GM12878 (cell line): Measurements from ENCODE around the gene AADAC. TPM values are rescaled to one million over a fixed set of nuclear protein-coding genes. Genes with fewer than 3 reads are reported as not detected.

Experiments
- ATAC-seq: fragments of 200-7000 bp; cut with Tn5 transposase; 3 replicates; pipeline ENCODE4 v1.9.1; 2020; ENCODE audit warnings: mild to moderate bottlenecking, moderate library complexity
- BruUV-seq: library from RNA; stranded (reverse); fragments of 400-500 nt; replicated peaks from 2 replicates; lab custom pipeline; 2021; lab: Mats Ljungman, UMichigan
- CTCF ChIA-PET: fragments of 300-600 bp; sonication (Branson Sonifier 250); formaldehyde crosslinking; extraction: SDS; loops from one replicate; lab custom pipeline; 2021; ENCODE audit warnings: inconsistent platforms; lab: Yijun Ruan, JAX
- POLR2A ChIA-PET: fragments of 350-600 bp; formaldehyde crosslinking; extraction: SDS; loops from one replicate; lab custom pipeline; 2021; ENCODE audit warnings: inconsistent platforms; lab: Charles Lee
- RAD21 ChIA-PET: fragments of 300-600 bp; sonication (Branson Sonifier 250); formaldehyde crosslinking; loops from one replicate; lab custom pipeline; 2023; ENCODE audit warnings: antibody characterized with exemption; ENCODE audit not compliant: unreplicated experiment; lab: Charles Lee
- SMC1A ChIA-PET: fragments of 300-600 bp; sonication (Branson Sonifier 250); formaldehyde crosslinking; loops from one replicate; lab custom pipeline; 2023; ENCODE audit not compliant: unreplicated experiment, uncharacterized antibody; lab: Charles Lee
- DNase-seq: peaks from one replicate; pipeline ENCODE4 v3.0.0-alpha.2; 2011; ENCODE audit warnings: low read depth, low spot score
- FAIRE-seq: peaks from 3 replicates; lab custom pipeline; 2011; peaks lifted over from hg19 to GRCh38; lab: Jason Lieb, UNC
- H2AFZ ChIP-seq: 2 replicates; pipeline ENCODE4 v1.6.0; 2011; ENCODE audit warnings: low read depth, low read length, control low read depth; ENCODE audit not compliant: control insufficient read depth
- H3K27ac ChIP-seq: 2 replicates; pipeline ENCODE4 v1.5.1; 2011; ENCODE audit warnings: control low read depth; ENCODE audit not compliant: control insufficient read depth, insufficient read depth
- H3K27me3 ChIP-seq, 2 experiments: replicated peaks in 1 of 2; 2 replicates each; pipeline versions ENCODE4 v1.6.0 to v1.6.1; 2011; ENCODE audit warnings: low read length in 1 of 2; ENCODE audit not compliant: control insufficient read depth in 2 of 2, insufficient read depth in 2 of 2
- H3K36me3 ChIP-seq, 2 experiments: 2 replicates each; pipeline ENCODE4 v1.5.1; 2011; ENCODE audit warnings: low read length in 1 of 2; ENCODE audit not compliant: control insufficient read depth in 2 of 2, insufficient read depth in 2 of 2
- H3K4me1 ChIP-seq: 2 replicates; pipeline ENCODE4 v1.6.1; 2011; ENCODE audit warnings: mild to moderate bottlenecking, low read length, moderate library complexity, mixed read lengths; ENCODE audit not compliant: control insufficient read depth, insufficient read depth
- H3K4me2 ChIP-seq: 2 replicates; pipeline ENCODE4 v1.6.0; 2011; ENCODE audit warnings: control low read depth; ENCODE audit not compliant: control insufficient read depth, insufficient read depth
- H3K4me3 ChIP-seq: fragments of 200-600 bp; sonication (generic); 2 replicates; pipeline ENCODE4 v1.5.1; 2016
- H3K79me2 ChIP-seq: 2 replicates; pipeline ENCODE4 v1.6.0; 2011; ENCODE audit warnings: low read length; ENCODE audit not compliant: control insufficient read depth, insufficient read depth
- H3K9ac ChIP-seq: 2 replicates; pipeline ENCODE4 v1.8.0; 2011; ENCODE audit warnings: low read length, control low read depth, mixed read lengths; ENCODE audit not compliant: control insufficient read depth, insufficient read depth
- H3K9me3 ChIP-seq: replicated peaks from 3 replicates; pipeline ENCODE4 v1.5.1; 2011; ENCODE audit warnings: mild to moderate bottlenecking, low read length; ENCODE audit not compliant: control insufficient read depth, insufficient read depth
- H4K20me1 ChIP-seq: 2 replicates; pipeline ENCODE4 v1.6.0; 2011; ENCODE audit not compliant: control insufficient read depth, insufficient read depth
- GATAD2B ChIP-seq: fragments of 450-650 bp; conservative IDR thresholded peaks from 2 replicates; pipeline ENCODE4 v1.6.1; 2017; ENCODE audit warnings: low read depth, mild to moderate bottlenecking, moderate library complexity
- IKZF1 ChIP-seq: fragments of 450-650 bp; conservative IDR thresholded peaks from 2 replicates; pipeline ENCODE4 v1.6.1; 2017; ENCODE audit warnings: antibody characterized with exemption, mild to moderate bottlenecking
- MTA3 ChIP-seq: IDR thresholded peaks from 2 replicates; pipeline ENCODE4 v1.6.1; 2012; ENCODE audit warnings: low read length, inconsistent platforms, borderline replicate concordance
- SIN3A ChIP-seq: IDR thresholded peaks from 2 replicates; pipeline ENCODE4 v1.6.1; 2012; ENCODE audit warnings: low read depth, low read length, improper control_type of control experiment
- SMAD1 ChIP-seq: fragments of 450-650 bp; IDR thresholded peaks from 2 replicates; pipeline ENCODE4 v1.6.1; 2018; ENCODE audit warnings: mild to moderate bottlenecking, low read depth; ENCODE audit not compliant: partially characterized antibody
- ZNF274 ChIP-seq: IDR thresholded peaks from one replicate; pipeline ENCODE4 v1.8.0; 2011; ENCODE audit not compliant: insufficient read length, insufficient read depth
- ZNF384 ChIP-seq: IDR thresholded peaks from 2 replicates; pipeline ENCODE4 v1.6.1; 2012; ENCODE audit warnings: low read depth, mild to moderate bottlenecking, low read length, improper control_type of control experiment, borderline replicate concordance
- WGBS: methylation state at CpG from one replicate; pipeline ENCODE4 v1.1.6; 2016; ENCODE audit warnings: low lambda C conversion rate; ENCODE audit not compliant: insufficient replicate concordance, insufficient coverage; ENCODE audit errors: missing lambda C conversion rate; 5-methylcytosine and 5-hydroxymethylcytosine counted together
- in situ Hi-C: fragments of 300-500 bp; cut with MboI; formaldehyde crosslinking; loops from 9 replicates; pipeline ENCODE4 v1.14.3; 2018; ENCODE audit warnings: mixed read lengths
- intact Hi-C: fragments of 100-400 bp; cut with micrococcal nuclease; formaldehyde crosslinking; loops from one replicate; pipeline ENCODE4 v1.14.2; 2022; ENCODE audit not compliant: unreplicated experiment
- polyA plus RNA-seq, 11 experiments: library from polyadenylated mRNA; depleted of rRNA in 4 of 11; unstranded in 6 of 11; stranded (reverse) in 5 of 11; fragments of >200 nt; fragmentation: Nextera tagmentation in 4 of 11; fragmentation: Illumina TruSeq in 1 of 11; extraction: Ambion mirVana in 4 of 11; extraction: Trizol in 1 of 11; gene quantifications; 1 replicate in 1 of 11; 2 replicates in 10 of 11; pipeline versions ENCODE4 v1.2.1 to v1.2.3, GENCODE V29; 2011 to 2016; ENCODE audit warnings: inconsistent platforms in 2 of 11, missing spikeins in 2 of 11, low read depth in 1 of 11
- total RNA-seq, 4 experiments: library from RNA; depleted of rRNA in 3 of 4; stranded (reverse); fragments of >200 nt in 3 of 4; fragmentation: Illumina TruSeq in 1 of 4; extraction: Trizol in 1 of 4; gene quantifications; 2 replicates each; pipeline versions ENCODE4 v1.2.1 to v1.2.3, GENCODE V29; 2013 to 2021
- TF ChIP-seq, protein P1 (sequence below): IDR thresholded peaks from 2 replicates; pipeline ENCODE4 v1.6.1; 2012; ENCODE audit warnings: improper control_type of control experiment, low read depth, low read length; ENCODE audit not compliant: insufficient replicate concordance
- TF ChIP-seq, protein P2 (sequence below): IDR thresholded peaks from 2 replicates; pipeline ENCODE4 v1.6.1; 2011; ENCODE audit warnings: borderline replicate concordance, low read depth, mild to moderate bottlenecking, moderate library complexity, low read length; ENCODE audit not compliant: insufficient read depth, poor library complexity, severe bottlenecking
- TF ChIP-seq, protein P3 (sequence below): fragments of 150-350 bp; IDR thresholded peaks from 2 replicates; pipeline ENCODE4 v1.6.1; 2016; ENCODE audit warnings: low read depth, low read length
- TF ChIP-seq, protein P4 (sequence below): IDR thresholded peaks from 2 replicates; pipeline ENCODE4 v1.6.1; 2012; ENCODE audit warnings: low read depth, low read length, improper control_type of control experiment

Gene AADAC
- total and polyA plus RNA-seq, 10 of the 15 experiments (the other 5 are each of a cell fraction or from before 2014, with no cell fraction given), result 0.13 TPM; not detected in 9

DNA sequence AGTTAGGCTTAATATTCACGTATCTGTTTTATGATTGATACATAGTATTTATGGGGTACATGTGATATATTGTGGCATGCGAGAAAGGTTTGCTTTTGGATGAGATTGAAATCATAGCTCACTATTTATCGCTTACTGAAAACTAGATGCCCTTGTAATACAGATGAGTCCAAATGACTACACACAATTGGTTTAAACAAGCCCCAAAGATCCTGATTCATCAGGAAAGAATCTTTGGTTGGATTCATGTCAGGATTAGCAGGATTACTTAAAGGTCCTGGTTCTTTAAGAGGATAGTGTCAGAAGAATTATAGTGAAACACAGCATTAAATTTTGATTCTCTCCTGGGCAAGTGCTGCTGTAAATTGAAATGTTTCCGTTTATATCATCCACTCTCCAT lies 18.6 kb upstream of the AADAC start (continued):
- TF ChIP-seq, protein P1, sequence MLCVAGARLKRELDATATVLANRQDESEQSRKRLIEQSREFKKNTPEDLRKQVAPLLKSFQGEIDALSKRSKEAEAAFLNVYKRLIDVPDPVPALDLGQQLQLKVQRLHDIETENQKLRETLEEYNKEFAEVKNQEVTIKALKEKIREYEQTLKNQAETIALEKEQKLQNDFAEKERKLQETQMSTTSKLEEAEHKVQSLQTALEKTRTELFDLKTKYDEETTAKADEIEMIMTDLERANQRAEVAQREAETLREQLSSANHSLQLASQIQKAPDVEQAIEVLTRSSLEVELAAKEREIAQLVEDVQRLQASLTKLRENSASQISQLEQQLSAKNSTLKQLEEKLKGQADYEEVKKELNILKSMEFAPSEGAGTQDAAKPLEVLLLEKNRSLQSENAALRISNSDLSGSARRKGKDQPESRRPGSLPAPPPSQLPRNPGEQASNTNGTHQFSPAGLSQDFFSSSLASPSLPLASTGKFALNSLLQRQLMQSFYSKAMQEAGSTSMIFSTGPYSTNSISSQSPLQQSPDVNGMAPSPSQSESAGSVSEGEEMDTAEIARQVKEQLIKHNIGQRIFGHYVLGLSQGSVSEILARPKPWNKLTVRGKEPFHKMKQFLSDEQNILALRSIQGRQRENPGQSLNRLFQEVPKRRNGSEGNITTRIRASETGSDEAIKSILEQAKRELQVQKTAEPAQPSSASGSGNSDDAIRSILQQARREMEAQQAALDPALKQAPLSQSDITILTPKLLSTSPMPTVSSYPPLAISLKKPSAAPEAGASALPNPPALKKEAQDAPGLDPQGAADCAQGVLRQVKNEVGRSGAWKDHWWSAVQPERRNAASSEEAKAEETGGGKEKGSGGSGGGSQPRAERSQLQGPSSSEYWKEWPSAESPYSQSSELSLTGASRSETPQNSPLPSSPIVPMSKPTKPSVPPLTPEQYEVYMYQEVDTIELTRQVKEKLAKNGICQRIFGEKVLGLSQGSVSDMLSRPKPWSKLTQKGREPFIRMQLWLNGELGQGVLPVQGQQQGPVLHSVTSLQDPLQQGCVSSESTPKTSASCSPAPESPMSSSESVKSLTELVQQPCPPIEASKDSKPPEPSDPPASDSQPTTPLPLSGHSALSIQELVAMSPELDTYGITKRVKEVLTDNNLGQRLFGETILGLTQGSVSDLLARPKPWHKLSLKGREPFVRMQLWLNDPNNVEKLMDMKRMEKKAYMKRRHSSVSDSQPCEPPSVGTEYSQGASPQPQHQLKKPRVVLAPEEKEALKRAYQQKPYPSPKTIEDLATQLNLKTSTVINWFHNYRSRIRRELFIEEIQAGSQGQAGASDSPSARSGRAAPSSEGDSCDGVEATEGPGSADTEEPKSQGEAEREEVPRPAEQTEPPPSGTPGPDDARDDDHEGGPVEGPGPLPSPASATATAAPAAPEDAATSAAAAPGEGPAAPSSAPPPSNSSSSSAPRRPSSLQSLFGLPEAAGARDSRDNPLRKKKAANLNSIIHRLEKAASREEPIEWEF, result no peak
- TF ChIP-seq, protein P2, sequence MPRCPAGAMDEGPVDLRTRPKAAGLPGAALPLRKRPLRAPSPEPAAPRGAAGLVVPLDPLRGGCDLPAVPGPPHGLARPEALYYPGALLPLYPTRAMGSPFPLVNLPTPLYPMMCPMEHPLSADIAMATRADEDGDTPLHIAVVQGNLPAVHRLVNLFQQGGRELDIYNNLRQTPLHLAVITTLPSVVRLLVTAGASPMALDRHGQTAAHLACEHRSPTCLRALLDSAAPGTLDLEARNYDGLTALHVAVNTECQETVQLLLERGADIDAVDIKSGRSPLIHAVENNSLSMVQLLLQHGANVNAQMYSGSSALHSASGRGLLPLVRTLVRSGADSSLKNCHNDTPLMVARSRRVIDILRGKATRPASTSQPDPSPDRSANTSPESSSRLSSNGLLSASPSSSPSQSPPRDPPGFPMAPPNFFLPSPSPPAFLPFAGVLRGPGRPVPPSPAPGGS, result no peak
- TF ChIP-seq SMAD1, result no peak
- TF ChIP-seq, all 136 proteins: peak for 0

DNA sequence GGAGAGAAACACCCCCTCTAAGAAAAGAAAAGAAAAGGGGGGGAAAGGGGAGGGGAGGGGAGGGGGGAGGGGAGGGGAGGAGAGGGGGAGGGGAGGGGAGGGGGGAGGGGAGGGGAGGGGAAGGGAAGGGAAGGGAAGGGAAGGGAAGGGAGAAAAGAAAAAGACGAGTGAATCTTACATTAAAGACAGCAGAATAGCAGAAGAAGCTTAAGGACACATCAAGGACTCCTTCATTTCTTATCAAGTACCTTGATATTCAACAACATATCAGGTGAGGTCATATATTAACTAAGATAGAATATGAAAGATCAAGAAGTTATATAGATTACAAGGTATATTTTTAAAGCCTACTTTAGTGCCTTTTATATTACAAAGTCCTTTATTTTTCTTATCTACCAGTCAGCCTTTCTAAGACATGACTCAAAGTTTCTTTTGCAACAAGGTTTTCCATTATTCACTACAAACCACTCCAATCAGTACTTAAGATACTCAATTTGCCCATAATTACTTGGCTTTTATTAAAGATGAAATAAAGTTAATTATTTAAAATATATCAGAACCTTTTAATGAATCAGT lies 17.7 kb upstream of the AADAC start:
- no peak overlapping the region for H3K4me3 ChIP-seq
- ChIA-PET POLR2A (no interaction called here), SMC1A (no interaction called here), RAD21 (no interaction called here), CTCF (no interaction called here)
- in situ Hi-C loops (no loop called here), intact Hi-C loops (no loop called here)
- no TSS peak for BruUV-seq
- H3K27me3 ChIP-seq, result no peaks in the 10 kb centered on the region
- 0% methylated on average over 1 of the region's 1 CpG for WGBS
- ATAC-seq, result no peak
- no peak overlapping the region for H2AFZ ChIP-seq
- no peak for FAIRE-seq
- no peak overlapping the region for H3K27ac ChIP-seq
- no peaks in the 10 kb centered on the region for H4K20me1 ChIP-seq
- no peak overlapping the region for H3K4me2 ChIP-seq
- H3K36me3 ChIP-seq, result no peaks in the 10 kb centered on the region
- no peak overlapping the region for H3K9ac ChIP-seq
- no peaks in the 10 kb centered on the region for H3K4me1 ChIP-seq
- no peaks in the 10 kb centered on the region for H3K9me3 ChIP-seq
- DNase-seq, result no peak
- H3K79me2 ChIP-seq, result no peaks in the 10 kb centered on the region
- no peak for TF ChIP-seq SIN3A
- TF ChIP-seq ZNF384, result no peak
- TF ChIP-seq GATAD2B, result no peak
- TF ChIP-seq MTA3, result no peak
- TF ChIP-seq, protein P3, sequence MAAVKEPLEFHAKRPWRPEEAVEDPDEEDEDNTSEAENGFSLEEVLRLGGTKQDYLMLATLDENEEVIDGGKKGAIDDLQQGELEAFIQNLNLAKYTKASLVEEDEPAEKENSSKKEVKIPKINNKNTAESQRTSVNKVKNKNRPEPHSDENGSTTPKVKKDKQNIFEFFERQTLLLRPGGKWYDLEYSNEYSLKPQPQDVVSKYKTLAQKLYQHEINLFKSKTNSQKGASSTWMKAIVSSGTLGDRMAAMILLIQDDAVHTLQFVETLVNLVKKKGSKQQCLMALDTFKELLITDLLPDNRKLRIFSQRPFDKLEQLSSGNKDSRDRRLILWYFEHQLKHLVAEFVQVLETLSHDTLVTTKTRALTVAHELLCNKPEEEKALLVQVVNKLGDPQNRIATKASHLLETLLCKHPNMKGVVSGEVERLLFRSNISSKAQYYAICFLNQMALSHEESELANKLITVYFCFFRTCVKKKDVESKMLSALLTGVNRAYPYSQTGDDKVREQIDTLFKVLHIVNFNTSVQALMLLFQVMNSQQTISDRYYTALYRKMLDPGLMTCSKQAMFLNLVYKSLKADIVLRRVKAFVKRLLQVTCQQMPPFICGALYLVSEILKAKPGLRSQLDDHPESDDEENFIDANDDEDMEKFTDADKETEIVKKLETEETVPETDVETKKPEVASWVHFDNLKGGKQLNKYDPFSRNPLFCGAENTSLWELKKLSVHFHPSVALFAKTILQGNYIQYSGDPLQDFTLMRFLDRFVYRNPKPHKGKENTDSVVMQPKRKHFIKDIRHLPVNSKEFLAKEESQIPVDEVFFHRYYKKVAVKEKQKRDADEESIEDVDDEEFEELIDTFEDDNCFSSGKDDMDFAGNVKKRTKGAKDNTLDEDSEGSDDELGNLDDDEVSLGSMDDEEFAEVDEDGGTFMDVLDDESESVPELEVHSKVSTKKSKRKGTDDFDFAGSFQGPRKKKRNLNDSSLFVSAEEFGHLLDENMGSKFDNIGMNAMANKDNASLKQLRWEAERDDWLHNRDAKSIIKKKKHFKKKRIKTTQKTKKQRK, result no peak
- TF ChIP-seq IKZF1, result no peak
- TF ChIP-seq, protein P4, sequence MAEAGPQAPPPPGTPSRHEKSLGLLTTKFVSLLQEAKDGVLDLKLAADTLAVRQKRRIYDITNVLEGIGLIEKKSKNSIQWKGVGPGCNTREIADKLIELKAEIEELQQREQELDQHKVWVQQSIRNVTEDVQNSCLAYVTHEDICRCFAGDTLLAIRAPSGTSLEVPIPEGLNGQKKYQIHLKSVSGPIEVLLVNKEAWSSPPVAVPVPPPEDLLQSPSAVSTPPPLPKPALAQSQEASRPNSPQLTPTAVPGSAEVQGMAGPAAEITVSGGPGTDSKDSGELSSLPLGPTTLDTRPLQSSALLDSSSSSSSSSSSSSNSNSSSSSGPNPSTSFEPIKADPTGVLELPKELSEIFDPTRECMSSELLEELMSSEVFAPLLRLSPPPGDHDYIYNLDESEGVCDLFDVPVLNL, result no peak
- TF ChIP-seq ZNF274, result no peak
